Heart left ventricle (tissue), 13 donors: ENCODE results near the gene SLC34A3.

Source experiments
- POLR2A ChIP-seq, 2 donors: fragments of 450-650 bp; IDR thresholded peaks; one replicate each; pipeline ENCODE4 v1.6.1; 2017; ENCODE audit warnings: antibody characterized with exemption in 2 of 2, mild to moderate bottlenecking in 2 of 2, moderate library complexity in 2 of 2
- TF ChIP-seq, protein P1 (sequence below), 12 donors: fragments of 200-600 bp; sonication (generic) in 4 of 12; IDR thresholded peaks; one replicate each; pipeline versions ENCODE4 v1.5.0 to v1.8.0; 2018 to 2022; ENCODE audit warnings: antibody characterized with exemption in 12 of 12, mild to moderate bottlenecking in 5 of 12
- donor health status: ischemic (EF 13 %, LVEDD 7.1; RV severe dilation, severe dysfunction).
- donor health status: DM: no; HTN: yes; CAD: no.
- donor health status: DM: no; HTN: no; CAD: no.
- donor health status: ischemic (EF 25% LVEDD 6.9; RV normal size, moderate dysfunction).
- donor health status: ischemic (EF 25% LVEDD 5.7; RV mildly dilated, moderate dysfunction).
- donor health status: ischemic (EF 35%, LVEDD 5.7; RV mildly dilated, moderate dysfunction).
- donor health status: nonischemic (EF 11% LVEDD 7.7; RV severe dilation, severe dysfunction).
- donor health status: DM: yes; HTN: yes; CAD: no.
- donor health status: PGD.
- donor health status: ischemic (EF 29% LVEDD 5.4; RV normal size, mild dysfunction).
- donor health status: nonischemic (EF 23%, LVEDD 6.1; RV moderate dilation, normal function).

DNA sequence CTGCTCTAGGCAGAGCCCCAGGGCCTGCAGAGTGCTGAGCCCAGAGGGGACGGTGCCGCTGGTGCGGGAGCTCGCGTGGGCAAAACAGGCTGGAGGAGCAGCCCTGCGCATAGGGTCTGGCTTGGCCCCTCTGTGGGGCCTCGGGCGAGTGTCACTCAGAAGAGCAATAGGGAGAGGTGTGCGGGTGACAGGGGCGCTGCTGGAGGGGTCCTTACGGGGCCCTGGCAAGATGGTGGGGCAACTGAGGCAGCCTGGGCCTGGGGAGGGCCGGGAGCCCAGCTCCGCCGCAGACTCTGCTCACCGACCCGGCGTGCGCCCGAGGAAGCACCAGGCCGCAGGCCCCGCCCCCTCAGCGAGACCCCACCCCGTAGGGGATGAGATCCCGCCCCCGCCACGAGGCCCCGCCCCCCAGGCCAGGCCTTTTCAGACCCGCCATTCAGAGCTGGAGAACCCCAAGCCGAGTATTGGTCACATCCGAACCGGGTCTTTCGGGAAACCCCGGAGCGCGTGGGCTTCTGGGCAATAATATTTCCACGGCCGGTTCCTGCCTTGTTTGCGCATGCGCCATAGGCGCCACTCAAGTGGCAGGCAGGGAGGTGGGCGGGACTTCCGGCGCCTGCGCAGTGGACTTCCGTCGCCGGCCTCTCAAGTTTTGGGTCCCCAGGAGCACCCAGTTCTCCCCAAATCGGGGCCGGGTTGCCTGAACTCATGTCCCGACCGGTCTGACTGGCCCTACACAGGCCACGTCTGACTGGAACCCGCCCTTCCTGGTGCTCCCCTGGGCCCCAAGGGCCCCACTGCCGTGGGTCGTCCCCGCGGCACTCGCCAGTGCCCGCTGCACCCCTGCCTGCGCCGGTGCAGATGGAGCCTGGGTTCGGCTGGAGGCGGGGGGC is 7.4 kb upstream of the SLC34A3 start:
- TF ChIP-seq, protein P1, sequence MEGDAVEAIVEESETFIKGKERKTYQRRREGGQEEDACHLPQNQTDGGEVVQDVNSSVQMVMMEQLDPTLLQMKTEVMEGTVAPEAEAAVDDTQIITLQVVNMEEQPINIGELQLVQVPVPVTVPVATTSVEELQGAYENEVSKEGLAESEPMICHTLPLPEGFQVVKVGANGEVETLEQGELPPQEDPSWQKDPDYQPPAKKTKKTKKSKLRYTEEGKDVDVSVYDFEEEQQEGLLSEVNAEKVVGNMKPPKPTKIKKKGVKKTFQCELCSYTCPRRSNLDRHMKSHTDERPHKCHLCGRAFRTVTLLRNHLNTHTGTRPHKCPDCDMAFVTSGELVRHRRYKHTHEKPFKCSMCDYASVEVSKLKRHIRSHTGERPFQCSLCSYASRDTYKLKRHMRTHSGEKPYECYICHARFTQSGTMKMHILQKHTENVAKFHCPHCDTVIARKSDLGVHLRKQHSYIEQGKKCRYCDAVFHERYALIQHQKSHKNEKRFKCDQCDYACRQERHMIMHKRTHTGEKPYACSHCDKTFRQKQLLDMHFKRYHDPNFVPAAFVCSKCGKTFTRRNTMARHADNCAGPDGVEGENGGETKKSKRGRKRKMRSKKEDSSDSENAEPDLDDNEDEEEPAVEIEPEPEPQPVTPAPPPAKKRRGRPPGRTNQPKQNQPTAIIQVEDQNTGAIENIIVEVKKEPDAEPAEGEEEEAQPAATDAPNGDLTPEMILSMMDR (IDR thresholded peaks at IDR 0.05) = no peak
- TF ChIP-seq POLR2A (IDR thresholded peaks at IDR 0.05) = peak in 1 of 2 donors; percentile 77
